ENCODE results near the gene GGNBP2. TPM values are rescaled to one million over a fixed set of nuclear protein-coding genes. Genes with fewer than 3 reads are reported as not detected.
"Not testable (repeated sequence)": the region's sequence is repeated elsewhere in the genome, so short reads cannot be mapped to it uniquely, and the experiment has no call there.

The GGNBP2 gene
- total RNA-seq, 6 experiments from 2014 or later, result 53.1 to 62.8 (median 54.2) TPM

DNA sequence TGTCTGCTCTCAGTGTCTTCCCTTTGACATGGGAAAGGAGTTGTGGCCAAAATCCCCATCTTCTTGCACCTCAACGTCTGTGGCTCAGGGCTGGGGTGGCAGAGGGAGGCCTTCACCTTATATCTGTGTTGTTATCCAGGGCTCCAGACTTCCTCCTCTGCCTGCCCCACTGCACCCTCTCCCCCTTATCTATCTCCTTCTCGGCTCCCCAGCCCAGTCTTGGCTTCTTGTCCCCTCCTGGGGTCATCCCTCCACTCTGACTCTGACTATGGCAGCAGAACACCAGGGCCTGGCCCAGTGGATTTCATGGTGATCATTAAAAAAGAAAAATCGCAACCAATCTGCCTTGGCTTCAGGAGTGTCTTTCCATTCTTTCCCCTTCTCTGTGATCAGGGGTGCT lies 55.7 kb downstream of the GGNBP2 start:
- Mint-ChIP-seq H3K9me3 (no peaks in the 10 kb centered on the region), H3K27ac (peak overlapping the region; percentile 92), H3K4me1 (ENCODE audit: low read depth) (peaks cover 34% of the 10 kb centered on the region), H3K27me3 (ENCODE audit: insufficient read depth) (peaks cover 3% of the 10 kb centered on the region; the same call in 1 of the 2 replicates), H3K4me3 (peak overlapping the region; percentile 94), H3K36me3 (ENCODE audit: low read depth) (peaks cover 3% of the 10 kb centered on the region; the same call in 1 of the 2 replicates)
- no peak for DNase-seq
- TF ChIP-seq, protein P1, sequence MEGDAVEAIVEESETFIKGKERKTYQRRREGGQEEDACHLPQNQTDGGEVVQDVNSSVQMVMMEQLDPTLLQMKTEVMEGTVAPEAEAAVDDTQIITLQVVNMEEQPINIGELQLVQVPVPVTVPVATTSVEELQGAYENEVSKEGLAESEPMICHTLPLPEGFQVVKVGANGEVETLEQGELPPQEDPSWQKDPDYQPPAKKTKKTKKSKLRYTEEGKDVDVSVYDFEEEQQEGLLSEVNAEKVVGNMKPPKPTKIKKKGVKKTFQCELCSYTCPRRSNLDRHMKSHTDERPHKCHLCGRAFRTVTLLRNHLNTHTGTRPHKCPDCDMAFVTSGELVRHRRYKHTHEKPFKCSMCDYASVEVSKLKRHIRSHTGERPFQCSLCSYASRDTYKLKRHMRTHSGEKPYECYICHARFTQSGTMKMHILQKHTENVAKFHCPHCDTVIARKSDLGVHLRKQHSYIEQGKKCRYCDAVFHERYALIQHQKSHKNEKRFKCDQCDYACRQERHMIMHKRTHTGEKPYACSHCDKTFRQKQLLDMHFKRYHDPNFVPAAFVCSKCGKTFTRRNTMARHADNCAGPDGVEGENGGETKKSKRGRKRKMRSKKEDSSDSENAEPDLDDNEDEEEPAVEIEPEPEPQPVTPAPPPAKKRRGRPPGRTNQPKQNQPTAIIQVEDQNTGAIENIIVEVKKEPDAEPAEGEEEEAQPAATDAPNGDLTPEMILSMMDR (IDR thresholded peaks at IDR 0.05), result no peak

DNA sequence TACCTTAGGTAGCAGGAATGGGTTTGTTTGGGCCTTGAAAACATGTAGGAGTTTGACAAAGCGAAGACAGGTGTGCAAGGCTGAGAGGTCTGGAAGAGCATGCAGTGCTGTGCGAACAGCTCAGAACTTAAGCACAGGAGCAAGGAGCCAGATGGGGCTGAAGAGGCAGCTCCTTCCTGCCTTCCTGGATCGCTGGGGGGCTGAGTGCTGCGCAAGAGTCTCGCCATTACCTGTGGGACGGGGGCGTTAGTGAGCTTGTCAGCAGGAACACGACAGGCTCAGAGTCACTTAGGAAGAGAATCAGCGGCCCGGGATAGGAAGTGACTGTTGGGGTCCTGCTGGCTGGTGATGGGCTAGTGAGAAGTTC lies 56.2 kb downstream of the GGNBP2 start:
- Mint-ChIP-seq H3K9me3 (no peaks in the 10 kb centered on the region), H3K36me3 (ENCODE audit: low read depth) (peaks cover 7% of the 10 kb centered on the region; the same call in 1 of the 2 replicates)
- TF ChIP-seq, protein P1 (IDR thresholded peaks at IDR 0.05), result peak; percentile 22; the same call in 1 of the 2 replicates

DNA sequence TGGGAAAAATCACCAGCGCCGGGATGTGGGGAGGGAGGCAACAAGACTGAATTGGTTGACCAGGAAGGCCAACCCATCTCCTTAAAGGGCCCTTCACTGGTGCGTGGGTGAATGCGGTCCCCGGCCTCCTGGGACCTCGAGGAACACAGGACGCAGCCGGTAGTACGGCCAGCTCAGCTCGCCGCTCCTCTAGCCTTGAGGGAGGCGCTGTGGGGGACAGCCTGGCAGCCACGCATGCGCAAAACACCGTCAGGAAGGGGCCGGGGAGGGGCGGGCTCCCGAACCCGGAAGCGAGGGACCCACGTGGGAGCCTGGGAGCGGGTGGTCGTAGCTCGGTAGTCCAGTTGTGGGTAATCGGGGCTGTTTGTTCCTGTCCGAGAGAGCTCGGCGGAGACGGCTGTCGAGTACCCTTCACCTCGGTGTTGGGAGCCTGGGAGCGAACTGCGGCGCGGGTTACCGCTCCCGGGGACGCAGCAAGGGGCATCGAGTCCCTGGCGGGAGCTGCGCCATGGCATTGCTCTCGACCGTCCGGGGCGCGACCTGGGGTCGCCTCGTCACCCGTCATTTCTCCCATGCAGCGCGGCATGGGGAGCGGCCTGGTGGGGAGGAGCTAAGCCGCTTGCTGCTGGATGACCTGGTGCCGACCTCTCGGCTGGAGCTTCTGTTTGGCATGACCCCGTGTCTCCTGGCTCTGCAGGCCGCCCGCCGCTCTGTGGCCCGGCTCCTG lies 56.7 kb downstream of the GGNBP2 start, which contains the start of gene MRM1:
TSS of gene MRM1 (plus strand) at position 281 of the 727 bp plus-strand sequence. CDS start at position 509, 228 bp downstream.
- Mint-ChIP-seq H3K4me1 (ENCODE audit: low read depth) (peaks cover 43% of the 10 kb centered on the region), H3K27me3 (ENCODE audit: insufficient read depth) (peaks cover 3% of the 10 kb centered on the region; the same call in 1 of the 2 replicates), H3K36me3 (ENCODE audit: low read depth) (peaks cover 9% of the 10 kb centered on the region; the same call in 1 of the 2 replicates), H3K4me3 (peak within 1 kb of the TSS; percentile 94), H3K27ac (peak within 1 kb of the TSS; percentile 92), H3K9me3 (no peaks in the 10 kb centered on the region)
- DNase-seq, result peak; percentile 96
- TF ChIP-seq, protein P1 (IDR thresholded peaks at IDR 0.05), result no peak; the same call in none of the 2 replicates

More for the DNA sequence above, 56.2 kb downstream of the GGNBP2 start:
- peak overlapping the region; percentile 92 for H3K27ac Mint-ChIP-seq
- H3K4me3 Mint-ChIP-seq, result peak overlapping the region; percentile 94
- H3K4me1 Mint-ChIP-seq (ENCODE audit: low read depth), result peaks cover 39% of the 10 kb centered on the region
- DNase-seq, result no peak
- H3K27me3 Mint-ChIP-seq (ENCODE audit: insufficient read depth), result peaks cover 3% of the 10 kb centered on the region; the same call in 1 of the 2 replicates

DNA sequence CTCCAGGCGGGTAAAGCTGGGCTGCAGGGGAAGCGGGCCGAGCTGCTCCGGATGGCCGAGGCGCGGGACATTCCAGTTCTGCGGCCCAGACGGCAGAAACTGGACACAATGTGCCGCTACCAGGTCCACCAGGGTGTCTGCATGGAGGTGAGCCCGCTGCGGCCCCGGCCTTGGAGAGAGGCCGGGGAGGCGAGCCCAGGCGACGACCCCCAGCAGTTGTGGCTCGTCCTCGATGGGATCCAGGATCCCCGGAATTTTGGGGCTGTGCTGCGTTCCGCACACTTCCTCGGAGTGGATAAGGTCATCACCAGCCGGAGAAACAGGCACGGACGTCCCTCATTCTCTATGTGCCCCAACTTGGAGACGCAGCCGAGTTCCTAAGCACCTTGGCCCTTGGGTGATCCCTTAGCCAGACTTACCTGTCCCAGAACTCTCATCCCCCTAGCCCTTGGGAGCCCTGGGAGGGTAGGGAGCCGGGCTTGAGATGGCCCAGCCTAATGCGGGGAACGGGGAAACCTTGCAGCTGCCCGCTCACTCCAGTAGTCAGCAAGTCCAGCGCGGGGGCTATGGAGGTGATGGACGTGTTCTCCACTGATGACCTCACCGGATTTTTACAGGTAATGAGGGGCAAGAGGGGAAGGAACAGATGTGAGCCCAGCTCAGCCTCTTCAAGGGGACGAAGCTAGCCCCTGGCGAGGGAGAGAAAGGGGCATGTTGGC lies 57.5 kb downstream of the GGNBP2 start:
- H3K36me3 Mint-ChIP-seq (ENCODE audit: low read depth), result peaks cover 9% of the 10 kb centered on the region; the same call in 1 of the 2 replicates
- peaks cover 3% of the 10 kb centered on the region; the same call in 1 of the 2 replicates for H3K27me3 Mint-ChIP-seq (ENCODE audit: insufficient read depth)
- TF ChIP-seq, protein P1 (IDR thresholded peaks at IDR 0.05), result no peak
- H3K4me3 Mint-ChIP-seq, result peak overlapping the region; percentile 94
- DNase-seq, result no peak
- peak overlapping the region; percentile 92 for H3K27ac Mint-ChIP-seq
- H3K9me3 Mint-ChIP-seq, result no peaks in the 10 kb centered on the region
- H3K4me1 Mint-ChIP-seq (ENCODE audit: low read depth), result peaks cover 43% of the 10 kb centered on the region

DNA sequence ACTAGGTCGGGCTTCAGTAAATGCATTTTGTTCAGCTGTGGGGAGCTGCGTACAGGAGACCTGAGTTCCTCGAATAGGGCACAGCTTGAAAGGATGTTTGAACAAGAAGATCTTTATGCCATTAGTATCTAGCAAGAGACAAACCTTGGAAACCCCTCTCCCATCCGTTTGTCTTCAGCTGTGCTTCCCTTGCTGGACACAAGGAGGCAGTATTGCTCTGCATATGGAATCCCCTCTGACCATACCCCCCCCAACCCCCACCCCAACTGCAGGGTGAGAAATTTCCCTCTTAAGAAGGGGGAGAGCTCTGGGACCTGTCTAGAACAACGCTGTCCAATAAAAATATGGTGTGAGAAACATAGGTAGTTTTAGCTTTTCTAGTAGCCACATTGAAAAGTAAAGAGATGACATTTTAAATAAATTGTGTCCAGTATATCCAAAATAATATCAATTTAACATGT lies 58.2 kb downstream of the GGNBP2 start:
- peaks cover 3% of the 10 kb centered on the region; the same call in 1 of the 2 replicates for H3K27me3 Mint-ChIP-seq (ENCODE audit: insufficient read depth)
- H3K4me1 Mint-ChIP-seq (ENCODE audit: low read depth), result peaks cover 46% of the 10 kb centered on the region
- TF ChIP-seq, protein P1 (IDR thresholded peaks at IDR 0.05), result peak; percentile 95
- H3K9me3 Mint-ChIP-seq, result no peaks in the 10 kb centered on the region
- peak overlapping the region; percentile 92 for H3K27ac Mint-ChIP-seq
- H3K36me3 Mint-ChIP-seq (ENCODE audit: low read depth), result peaks cover 12% of the 10 kb centered on the region; the same call in 1 of the 2 replicates
- DNase-seq, result peak; percentile 37
- peak overlapping the region; percentile 94 for H3K4me3 Mint-ChIP-seq

DNA sequence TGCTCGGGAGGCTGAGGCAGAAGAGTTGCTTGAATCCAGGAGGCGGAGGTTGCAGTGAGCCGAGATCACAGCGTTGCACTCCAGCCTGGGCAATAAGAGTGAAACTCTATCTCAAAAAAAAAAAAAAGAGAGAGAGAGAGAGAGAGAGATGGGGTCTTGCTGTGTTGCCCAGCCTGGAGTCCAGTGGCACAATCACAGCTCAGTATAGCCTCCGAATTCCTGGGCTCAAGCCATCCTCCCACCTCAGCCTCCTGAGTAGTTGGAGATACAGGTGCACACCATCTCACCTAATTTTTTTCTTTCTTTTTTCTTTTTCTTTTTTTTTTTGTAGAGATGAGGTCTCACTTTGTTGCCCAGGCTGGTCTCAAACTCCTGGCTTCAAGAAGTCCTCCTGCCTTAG lies 60.3 kb downstream of the GGNBP2 start:
- H3K27me3 Mint-ChIP-seq (ENCODE audit: insufficient read depth); H3K27ac Mint-ChIP-seq; H3K4me3 Mint-ChIP-seq; H3K9me3 Mint-ChIP-seq; DNase-seq: not testable (repeated sequence)
- H3K36me3 Mint-ChIP-seq (ENCODE audit: low read depth), result peaks cover 14% of the 10 kb centered on the region; the same call in 1 of the 2 replicates
- H3K4me1 Mint-ChIP-seq (ENCODE audit: low read depth), result peaks cover 61% of the 10 kb centered on the region

Measured in HFFc6 (cell line).